Stimulated activated CD8-positive, alpha-beta memory T cell treated with anti-CD3 and anti-CD28 coated beads, Interleukin-7, amount 100 ng/mL, for 1 hour (primary cell): Measurements from ENCODE around the gene KLHL12.
"Not testable (repeated sequence)": the region's sequence is repeated elsewhere in the genome, so short reads cannot be mapped to it uniquely, and the experiment has no call there.

ENCODE experiments used
- DNase-seq, 2 donors: peaks; one replicate each; pipeline ENCODE4 v3.0.0-alpha.2; 2020; ENCODE audit warnings: low read depth in 2 of 2

KLHL12 gene

DNA sequence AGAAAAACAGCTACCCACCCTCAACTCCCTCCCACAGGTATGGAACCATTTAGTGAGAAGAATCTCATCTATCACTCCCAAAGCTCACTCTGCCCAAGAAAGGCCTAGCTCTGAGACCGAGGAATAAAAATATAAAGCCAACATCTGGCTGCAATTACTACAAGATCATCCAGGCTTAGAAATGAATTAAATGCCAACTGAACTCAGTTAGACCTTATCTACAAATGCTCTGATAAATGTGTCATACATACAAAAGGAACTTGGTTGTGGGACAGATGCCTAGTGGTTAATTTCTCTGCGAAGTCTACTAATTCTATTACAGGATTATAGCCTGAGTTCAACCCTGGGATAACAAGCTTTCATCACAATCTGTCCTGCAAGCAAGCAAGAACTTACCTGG is 24.4 kb upstream of the KLHL12 start:
- DNase-seq, result no peak

DNA sequence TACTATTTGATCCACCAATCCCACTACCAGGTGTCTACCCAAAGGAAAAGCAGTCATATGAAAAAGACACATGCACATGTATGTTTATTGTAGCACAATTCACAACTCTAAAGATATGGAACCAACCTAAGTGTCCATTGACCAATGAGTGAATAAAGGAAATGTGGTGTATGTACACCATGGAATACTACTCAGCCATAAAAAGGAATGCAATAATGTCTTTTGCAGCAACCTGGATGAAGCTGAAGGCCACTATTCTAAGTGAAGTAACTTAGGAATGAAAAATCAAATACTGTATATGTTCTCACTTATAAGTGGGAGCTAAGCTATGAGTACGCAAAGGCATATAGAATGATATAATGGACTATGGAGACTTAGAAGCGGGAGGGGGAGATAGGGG is 18.4 kb upstream of the KLHL12 start:
- no peak for DNase-seq

DNA sequence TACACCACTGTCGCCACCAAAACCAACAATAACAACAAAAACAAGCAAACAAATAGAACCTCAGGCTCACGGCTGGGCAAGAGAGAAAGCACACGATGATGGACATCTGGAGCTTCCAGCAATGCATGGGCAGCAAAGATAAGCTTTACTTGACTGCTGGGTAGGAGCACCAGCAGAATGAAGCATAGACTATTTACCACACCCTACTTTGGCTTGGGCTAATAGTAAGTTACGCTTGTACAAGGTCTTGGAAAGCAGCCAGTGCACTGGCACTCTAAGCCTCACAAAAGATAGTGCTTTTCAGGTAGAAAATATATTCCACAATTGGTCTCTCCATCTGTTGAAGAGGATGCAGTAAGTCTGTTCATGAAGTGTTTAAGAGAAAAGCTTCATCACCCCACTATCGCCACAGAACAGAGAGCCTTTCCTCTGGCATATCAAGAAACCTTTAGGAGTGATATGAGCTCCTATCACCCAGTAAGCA is 17.4 kb upstream of the KLHL12 start:
- DNase-seq, result no peak

DNA sequence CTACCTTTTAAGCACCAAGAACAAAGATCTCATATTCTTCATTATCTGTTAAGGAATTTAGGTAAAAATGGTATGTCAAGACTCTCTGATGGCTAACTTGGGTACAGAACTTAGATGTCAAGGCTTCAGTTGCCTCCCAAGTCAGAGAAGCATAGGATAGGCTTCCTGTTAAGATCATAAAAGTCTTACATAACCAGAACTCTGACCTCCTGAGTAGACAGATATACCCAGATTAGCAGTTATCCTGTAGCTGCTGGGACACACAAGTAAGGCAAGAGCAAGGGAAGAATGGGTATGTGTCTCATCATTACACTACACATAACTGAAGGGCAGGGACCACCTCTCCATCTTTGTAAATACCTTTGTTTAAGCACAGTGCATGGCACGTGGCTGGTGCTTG is 15.4 kb upstream of the KLHL12 start:
- DNase-seq, result no peak

DNA sequence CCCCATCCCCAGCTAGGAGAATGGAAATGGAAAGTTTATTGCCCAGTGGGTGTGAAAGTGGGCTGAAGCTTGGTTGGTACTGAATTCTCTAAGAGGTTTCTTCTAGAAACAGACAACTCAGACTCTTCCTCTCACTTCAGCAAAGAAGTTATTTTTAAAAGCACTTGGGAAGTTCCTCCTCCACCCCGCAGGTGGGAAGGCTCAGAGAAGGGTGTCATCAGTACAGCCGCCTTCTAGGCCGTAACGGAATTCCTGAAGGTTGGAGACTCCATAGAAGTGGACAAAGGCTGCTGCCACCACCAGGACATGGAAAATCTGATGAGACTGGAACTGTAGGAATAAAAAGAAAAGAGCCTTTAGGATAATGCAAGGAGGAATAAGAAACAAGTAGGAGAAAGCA is 14.3 kb upstream of the KLHL12 start:
- DNase-seq, result no peak

DNA sequence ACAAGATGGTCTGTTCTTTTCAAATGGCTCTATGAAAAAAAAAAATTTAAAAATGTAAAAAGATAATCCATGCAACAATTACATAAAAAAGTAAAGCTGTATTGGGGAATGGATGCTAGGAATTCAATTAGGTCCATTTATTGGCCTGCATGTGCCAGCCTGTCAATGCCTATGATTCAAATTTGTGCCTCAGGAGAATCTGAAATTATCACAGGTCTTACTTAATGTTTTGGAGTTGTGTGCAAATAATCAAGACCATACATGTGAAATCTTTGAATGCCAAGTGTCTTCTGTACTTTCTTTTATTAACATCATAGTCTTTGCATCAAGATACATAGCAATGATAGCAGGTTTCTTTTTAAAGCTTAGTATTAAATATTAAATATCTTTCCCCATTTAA is 13.5 kb upstream of the KLHL12 start:
- no peak for DNase-seq

DNA sequence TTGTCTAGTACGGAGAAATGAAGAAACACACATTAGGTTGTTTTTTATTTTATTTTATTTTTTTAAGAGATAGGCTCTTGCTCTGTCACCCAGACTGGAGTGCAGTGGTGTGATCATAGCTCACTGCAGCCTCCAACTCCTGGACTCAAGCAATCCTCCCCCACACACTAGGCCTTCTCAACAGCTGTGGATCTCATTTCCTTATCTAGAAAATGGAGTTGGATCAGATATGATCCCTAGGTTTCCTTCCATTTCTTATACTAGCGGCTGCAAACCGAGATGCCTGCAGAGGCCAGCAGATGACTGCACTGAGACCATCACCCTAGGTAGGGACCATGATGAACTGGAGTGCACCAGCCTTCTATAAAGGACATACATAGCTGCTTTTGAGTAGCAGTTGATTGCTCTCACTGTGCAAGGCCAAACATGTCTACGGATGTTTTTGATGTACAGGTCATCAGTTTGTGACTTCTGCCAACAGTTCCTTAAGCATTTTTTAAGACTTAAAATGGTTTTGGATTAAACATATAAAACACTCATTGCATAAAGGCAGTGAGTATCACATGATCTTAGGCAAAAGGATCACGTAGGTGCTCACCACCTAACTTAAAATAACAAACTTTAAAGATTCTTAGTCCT is 11.4 kb upstream of the KLHL12 start:
- no peak for DNase-seq

DNA sequence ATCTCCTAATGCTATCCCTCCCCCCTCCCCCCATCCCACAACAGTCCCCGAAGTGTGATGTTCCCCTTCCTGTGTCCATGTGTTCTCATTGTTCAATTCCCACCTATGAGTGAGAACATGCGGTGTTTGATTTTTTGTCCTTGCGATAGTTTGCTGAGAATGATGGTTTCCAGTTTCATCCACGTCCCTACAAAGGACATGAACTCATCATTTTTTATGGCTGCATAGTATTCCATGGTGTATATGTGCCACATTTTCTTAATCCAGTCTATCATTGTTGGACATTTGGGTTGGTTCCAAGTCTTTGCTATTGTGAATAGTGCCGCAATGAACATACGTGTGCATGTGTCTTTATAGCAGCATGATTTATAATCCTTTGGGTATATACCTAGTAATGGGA is 9.4 kb upstream of the KLHL12 start:
- not testable (repeated sequence) for DNase-seq

DNA sequence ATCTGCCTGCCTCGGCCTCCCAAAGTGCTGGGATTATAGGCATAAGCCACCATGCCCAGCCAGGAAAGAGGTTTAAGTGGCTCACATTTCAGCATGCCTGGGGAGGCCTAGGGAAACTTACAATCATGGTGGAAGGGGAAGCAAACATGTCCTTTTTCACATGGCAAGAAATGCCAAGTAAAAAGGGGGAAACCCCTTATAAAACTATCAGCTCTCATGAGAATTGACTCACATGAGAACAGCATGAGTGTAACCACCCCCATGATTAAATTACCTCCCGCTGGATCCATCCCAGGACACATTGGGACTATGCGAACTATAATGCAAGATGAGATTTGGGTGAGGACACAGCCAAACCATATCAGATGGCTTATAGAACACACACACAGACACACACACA is 8.8 kb upstream of the KLHL12 start:
- no peak for DNase-seq

DNA sequence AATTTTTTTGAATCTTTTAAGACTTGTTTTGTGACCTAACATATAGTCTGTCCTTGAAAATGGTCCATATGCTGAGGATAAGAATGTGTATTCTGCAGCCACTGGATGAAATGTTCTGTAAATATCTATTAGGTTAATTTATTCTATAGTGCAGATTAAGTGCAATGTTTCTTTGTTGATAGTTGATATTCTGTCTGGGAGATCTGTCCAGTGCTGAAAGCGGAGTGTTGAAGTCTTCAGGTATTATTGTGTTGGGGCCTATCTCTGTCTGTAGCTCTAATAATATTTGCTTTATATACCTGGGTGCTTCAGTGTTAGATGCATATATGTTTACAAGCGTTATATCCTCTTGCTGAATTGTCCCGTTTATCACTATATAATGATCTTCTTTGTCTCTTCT is 7.7 kb upstream of the KLHL12 start:
- no peak for DNase-seq

DNA sequence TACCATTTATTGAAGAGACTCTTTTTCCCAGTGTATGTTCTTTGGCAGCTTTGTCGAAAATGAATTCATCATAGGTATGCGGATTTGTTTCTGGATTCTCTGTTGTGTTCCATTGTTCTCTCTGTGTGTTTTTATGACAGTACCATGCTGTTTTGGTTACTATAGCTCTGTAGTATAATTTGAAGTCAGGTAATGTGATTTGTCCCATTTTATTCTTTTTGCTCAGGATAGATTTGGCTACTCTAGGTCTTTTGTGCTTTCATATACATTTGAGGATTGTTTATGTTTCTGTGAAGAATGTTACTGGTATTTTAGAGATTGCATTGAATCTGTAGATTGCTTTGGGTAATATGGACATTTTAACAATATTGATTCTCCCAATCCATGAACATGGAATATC is 5.4 kb upstream of the KLHL12 start:
- no peak for DNase-seq

DNA sequence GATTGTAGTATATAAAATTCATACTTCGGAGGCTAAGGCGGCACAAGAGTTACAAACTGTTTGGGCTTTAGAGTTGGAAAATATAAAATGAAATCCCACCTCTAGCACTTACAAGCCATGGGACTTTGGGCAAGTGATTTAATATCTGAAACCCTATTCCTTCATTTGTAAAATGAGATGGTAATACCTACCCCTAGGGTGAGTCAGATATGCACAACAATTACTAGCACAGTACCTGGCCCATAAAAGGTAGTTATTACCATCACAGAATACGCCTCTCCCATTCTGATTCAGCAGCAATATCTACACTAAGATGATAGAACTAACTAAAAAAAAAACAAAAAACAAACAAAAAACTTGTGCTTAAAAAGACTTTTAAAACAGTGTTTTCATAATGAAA is 3.5 kb downstream of the KLHL12 start:
- no peak for DNase-seq

DNA sequence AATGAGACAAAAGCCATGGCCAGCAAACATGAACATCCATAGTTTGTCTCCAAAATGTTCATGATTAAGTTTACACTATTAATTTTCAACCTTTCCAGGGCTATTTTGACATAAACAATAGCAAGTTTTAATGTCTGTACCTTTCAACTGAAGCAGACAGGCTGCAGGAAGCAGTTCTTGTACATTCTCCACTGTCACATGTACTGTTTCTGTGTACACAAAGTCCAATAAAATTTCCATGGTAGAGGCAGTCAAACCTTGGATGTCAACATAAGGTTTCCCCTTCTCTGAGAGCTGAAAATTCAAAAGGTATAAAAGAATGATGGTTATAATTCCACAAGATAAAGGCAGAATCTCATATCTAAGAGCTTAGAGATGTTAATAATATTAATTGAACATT is 7.4 kb downstream of the KLHL12 start:
- no peak for DNase-seq

DNA sequence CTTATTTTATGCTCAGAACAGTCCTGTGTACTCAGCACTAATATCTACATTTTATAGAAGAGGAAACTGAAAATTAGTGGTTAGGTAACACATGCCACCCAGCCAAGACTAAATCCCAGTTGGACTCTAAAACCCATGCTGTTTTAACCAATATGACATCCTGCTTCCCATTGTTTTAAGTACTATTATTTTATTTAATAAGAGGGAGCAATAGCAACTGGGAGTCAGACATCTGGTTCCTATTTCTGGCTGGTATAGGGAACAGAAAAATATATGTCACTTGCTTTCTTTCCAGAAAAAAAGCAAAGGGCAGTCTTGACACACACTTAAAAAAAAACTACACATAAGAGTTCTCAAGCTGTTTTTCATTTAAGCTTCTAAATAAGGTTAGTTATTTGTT is 11.9 kb downstream of the KLHL12 start:
- no peak for DNase-seq

DNA sequence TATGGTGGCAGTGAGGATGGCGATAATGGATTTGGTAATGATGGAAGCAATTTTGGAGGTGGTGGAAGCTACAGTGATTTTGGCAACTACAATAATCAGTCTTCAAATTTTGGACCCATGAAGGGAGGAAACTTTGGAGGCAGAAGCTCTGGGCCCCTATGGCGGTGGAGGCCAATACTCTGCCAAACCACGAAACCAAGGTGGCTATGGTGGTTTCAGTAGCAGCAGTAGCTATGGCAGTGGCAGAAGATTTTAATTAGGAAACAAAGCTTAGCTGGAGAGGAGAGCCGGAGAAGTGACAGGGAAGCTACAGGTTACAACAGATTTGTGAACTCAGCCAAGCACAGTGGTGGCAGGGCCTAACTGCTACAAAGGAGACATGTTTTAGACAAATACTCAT is 14.6 kb downstream of the KLHL12 start:
- not testable (repeated sequence) for DNase-seq

DNA sequence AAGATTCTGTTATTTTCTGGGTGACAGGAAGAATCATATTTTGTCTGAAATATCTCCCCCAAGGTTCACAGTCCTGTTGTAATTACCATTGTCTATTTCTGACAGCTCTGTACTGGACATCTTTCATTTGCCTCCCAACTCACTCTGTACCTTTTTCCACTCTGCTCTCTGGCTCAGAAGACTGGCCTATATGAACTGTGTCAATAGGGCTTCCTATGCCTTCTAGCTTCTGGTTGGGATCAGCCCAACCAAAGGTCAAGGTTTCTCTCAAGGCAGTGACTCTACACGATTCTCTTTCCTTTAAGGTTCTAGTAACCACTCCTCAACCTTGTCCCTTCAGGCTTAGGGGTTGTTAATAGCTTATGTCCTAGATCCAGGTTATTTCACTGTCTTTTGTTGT is 17.5 kb downstream of the KLHL12 start:
- no peak for DNase-seq

DNA sequence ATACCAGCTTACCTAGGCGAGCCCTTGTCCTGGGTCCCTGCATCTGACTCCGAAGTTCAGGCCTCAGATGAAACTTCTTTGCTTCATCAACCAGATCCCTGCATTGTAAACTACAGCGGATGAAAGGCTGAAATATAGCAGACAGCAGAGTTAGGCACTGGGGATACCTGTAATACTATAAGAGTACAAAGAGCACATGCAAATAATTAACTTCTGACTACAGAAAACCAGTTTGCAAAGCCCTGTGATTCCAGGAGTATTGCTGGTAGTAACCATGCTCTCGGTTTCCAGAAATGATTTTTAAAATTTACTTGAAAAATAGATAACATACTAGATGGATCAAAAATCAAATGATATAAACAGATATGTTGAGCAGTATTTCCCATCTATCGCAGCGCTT is 18.0 kb downstream of the KLHL12 start:
- DNase-seq, result no peak

DNA sequence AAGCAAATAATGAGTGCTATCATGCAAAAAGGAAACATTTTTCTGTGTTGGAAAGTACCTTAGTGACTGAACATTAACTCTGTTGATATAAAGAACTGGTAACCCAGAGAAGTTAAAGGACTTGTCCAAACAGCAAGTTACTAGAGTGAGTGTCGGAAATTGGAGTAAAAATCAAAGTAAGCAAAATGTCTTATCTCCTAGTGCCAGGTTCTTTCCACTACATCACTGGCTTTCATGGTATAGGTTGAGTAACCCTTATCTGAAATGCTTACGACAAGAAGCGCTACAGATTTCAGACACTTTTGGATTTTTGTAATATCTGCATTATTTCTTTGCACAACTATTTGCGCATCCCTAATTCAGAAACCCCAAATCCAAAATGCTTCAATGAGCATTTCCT is 21.7 kb downstream of the KLHL12 start:
- DNase-seq, result no peak

DNA sequence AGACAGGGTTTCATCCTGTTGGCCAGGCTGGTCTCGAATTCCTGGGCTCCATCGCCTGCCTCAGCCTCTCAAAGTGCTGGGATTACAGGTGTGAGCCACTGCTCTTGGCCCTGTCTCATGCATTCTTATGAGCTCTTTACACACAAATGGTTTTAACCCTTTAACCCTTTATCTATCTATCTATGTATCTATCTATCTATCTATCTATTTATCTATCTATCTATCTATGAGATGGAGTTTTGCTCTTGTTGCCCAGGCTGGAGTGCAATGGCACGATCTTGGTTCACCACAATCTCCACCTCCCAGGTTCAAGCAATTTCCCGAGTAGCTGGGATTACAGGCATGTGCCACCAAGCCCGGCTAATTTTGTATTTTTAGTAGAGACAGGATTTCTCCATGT is 23.2 kb downstream of the KLHL12 start:
- DNase-seq, result not testable (repeated sequence)

DNA sequence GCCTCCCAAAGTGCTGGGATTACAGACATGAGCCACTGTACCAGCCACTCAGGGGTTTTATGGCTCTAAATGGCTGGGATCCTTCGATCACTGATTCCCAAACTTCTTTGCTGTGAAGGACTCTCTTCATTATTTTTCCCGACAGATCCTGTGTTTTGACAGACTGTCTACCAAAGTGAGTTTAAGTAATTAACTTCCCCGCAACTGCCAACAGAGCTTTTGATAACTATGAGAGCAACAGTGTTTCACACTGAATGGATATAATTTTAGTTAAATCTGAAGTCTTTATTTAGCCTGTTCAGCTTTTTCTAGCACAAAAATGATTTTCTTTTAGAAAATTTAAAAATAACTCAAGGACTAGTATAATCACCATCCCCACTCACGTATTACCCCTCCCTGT is 25.5 kb downstream of the KLHL12 start:
- no peak for DNase-seq

DNA sequence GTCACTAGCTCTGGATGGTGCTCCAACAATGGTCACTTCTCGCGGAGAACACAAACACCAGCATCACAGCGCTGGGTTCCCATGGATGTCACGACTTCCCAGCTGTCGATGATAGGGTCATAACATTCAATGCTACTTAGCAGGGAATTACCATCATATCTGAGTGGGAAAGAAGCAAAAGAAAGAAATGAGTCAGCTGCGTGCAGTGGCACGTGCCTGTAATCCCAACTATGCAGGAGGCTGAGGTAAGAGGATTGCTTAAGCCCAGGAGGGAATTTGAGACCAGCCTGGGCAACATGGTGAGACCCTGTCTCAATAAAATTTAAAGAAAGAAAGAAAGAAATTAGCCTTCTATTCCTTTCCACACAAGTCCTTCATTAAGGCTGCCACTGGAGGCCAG is 34.5 kb downstream of the KLHL12 start:
- no peak for DNase-seq

DNA sequence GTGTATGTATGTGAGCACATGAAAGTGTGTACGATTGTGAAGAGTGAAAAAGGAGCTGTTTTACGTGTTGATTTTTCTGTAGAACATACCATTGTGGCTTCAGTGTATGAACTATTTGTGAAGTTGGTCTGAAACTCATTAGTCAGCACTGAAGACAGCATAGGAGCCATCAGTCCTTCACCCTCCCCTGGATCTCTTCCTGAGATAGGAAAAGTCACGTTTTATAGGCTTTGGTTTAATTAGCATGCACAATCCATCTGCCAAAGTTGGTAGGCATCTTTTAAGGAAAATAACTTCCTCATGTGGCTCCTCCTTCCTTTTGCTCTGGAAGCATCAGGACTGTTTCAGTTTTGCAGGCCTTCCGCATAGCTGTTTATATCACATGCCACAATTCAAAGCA is 36.6 kb downstream of the KLHL12 start:
- DNase-seq, result no peak

DNA sequence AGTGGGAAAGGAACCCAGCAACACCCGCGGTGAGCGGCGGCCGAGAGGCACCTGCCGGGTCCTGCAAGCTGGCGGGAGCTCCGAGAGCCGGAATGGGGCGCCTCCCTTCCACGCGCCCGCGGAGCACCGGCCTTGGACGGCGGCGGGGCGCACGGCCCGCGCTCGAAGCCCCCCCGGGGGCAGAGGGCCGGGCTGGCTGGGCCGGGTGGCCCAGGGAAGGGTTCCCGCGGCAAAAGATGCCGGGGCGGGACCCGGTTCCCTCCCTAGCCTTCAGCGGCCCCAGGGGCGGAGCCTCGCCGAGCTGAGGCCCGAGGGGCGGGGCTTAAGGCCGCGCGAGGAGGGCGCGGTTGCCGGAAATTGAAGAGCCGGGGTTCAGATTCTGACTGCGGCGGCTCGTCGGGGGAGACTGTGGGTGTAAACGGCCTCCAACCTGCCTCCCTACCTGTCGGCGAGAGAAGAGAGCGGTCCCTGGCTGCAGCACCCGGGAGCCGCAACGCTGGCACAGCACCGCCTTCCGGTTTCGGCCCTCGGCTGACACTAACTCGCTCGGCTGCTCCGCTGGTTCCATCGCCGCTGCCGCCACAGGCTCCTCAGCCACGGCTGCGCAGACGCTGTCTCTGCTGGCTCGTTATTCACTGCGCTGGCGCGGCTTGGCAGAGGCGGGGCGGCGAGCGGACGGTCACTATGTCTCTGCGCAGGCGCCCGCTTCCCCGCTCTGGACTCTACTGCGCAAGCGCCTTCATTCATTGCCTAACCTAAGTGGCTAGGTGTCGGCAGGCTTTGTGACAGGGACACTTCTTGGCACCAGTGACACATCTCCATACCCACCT is 38.3 kb downstream of the KLHL12 start, which contains the start of gene RABIF:
TSS of gene RABIF (minus strand) at position 619 of the 830 bp plus-strand sequence. CDS start at position 568, 51 bp downstream.
- peak; percentile 93 to 94 for DNase-seq

DNA sequence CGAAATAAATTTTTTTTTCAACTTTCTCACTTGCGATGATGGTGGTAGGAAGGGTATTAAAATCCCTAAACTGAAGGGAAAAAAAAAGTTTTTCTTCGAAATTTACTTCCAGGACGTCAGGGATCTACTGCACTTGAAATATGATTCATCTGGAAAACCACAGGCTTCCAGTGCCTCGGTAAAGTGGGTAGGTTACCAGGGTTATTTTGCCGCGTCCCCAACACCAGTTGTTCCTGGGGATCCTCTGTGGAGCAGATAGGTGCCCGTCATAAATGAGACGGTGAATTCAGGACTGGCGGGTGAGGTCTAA is 38.9 kb downstream of the KLHL12 start:
- no peak for DNase-seq
